H9 (cell line): ENCODE results near the gene ANK3. TPM values are rescaled to one million over a fixed set of nuclear protein-coding genes. Genes with fewer than 3 reads are reported as not detected.

ENCODE experiments used
- DNase-seq: peaks from one replicate; pipeline ENCODE4 v3.0.0-alpha.2; 2017
- H2AFZ ChIP-seq: one replicate; pipeline ENCODE4 v1.6.1; 2013; ENCODE audit warnings: mild to moderate bottlenecking, low read length, control low read depth, moderate library complexity
- H2AK5ac ChIP-seq: 2 replicates; pipeline ENCODE4 v1.6.1; 2013; ENCODE audit warnings: low read length, control low read depth, mixed read lengths; ENCODE audit not compliant: insufficient read length
- H2BK120ac ChIP-seq: one replicate; pipeline ENCODE4 v1.6.1; 2013; ENCODE audit warnings: low read depth, mild to moderate bottlenecking, low read length, control low read depth, inconsistent platforms; ENCODE audit not compliant: poor library complexity, severe bottlenecking
- H2BK12ac ChIP-seq: 2 replicates; pipeline ENCODE4 v1.6.1; 2013; ENCODE audit warnings: low read length, control low read depth, mixed read lengths, low read depth; ENCODE audit not compliant: insufficient read length
- H2BK15ac ChIP-seq: 2 replicates; pipeline ENCODE4 v1.6.1; 2013; ENCODE audit warnings: low read depth, low read length, control low read depth
- H2BK20ac ChIP-seq: one replicate; pipeline ENCODE4 v1.6.1; 2013; ENCODE audit warnings: low read depth, mild to moderate bottlenecking, low read length, control low read depth, inconsistent platforms; ENCODE audit not compliant: poor library complexity, severe bottlenecking
- H2BK5ac ChIP-seq: 2 replicates; pipeline ENCODE4 v1.6.1; 2013; ENCODE audit warnings: low read length, control low read depth, mixed read lengths; ENCODE audit not compliant: insufficient read length
- H3K14ac ChIP-seq: 2 replicates; pipeline ENCODE4 v1.6.1; 2013; ENCODE audit warnings: low read length, control low read depth; ENCODE audit not compliant: insufficient read depth
- H3K18ac ChIP-seq: 2 replicates; pipeline ENCODE4 v1.6.1; 2013; ENCODE audit warnings: low read depth, mild to moderate bottlenecking, mixed read lengths, low read length, control low read depth; ENCODE audit not compliant: insufficient read length
- H3K23ac ChIP-seq: 2 replicates; pipeline ENCODE4 v1.6.1; 2013; ENCODE audit warnings: low read length, control low read depth, mixed read lengths, low read depth; ENCODE audit not compliant: insufficient read length
- H3K23me2 ChIP-seq: 2 replicates; pipeline ENCODE4 v1.6.1; 2013; ENCODE audit warnings: low read depth, mild to moderate bottlenecking, mixed read lengths, low read length, control low read depth; ENCODE audit not compliant: insufficient read length, poor library complexity, severe bottlenecking
- H3K27ac ChIP-seq: 2 replicates; pipeline ENCODE4 v1.5.1; 2013; ENCODE audit warnings: low read length, control low read depth, mixed read lengths, low read depth; ENCODE audit not compliant: insufficient read length
- H3K27me3 ChIP-seq: 2 replicates; pipeline ENCODE4 v1.6.1; 2013; ENCODE audit warnings: low read length, control low read depth, inconsistent platforms; ENCODE audit not compliant: insufficient read depth
- H3K4ac ChIP-seq: 2 replicates; pipeline ENCODE4 v1.6.1; 2013; ENCODE audit warnings: low read depth, mild to moderate bottlenecking, control low read depth, inconsistent platforms, low read length, moderate library complexity
- H3K4me1 ChIP-seq: 2 replicates; pipeline ENCODE4 v1.6.1; 2013; ENCODE audit warnings: low read length, control low read depth, inconsistent platforms; ENCODE audit not compliant: insufficient read depth
- H3K4me2 ChIP-seq: 2 replicates; pipeline ENCODE4 v1.6.1; 2013; ENCODE audit warnings: low read length, control low read depth, mixed read lengths; ENCODE audit not compliant: insufficient read length, insufficient read depth
- H3K56ac ChIP-seq: 2 replicates; pipeline ENCODE4 v1.6.1; 2013; ENCODE audit warnings: low read depth, mild to moderate bottlenecking, mixed read lengths, low read length, control low read depth; ENCODE audit not compliant: insufficient read length
- H3K79me1 ChIP-seq: 2 replicates; pipeline ENCODE4 v1.6.1; 2013; ENCODE audit warnings: low read depth, mild to moderate bottlenecking, moderate library complexity, low read length, control low read depth, inconsistent platforms; ENCODE audit not compliant: insufficient read depth, poor library complexity, severe bottlenecking
- H3K79me2 ChIP-seq: 2 replicates; pipeline ENCODE4 v1.6.1; 2013; ENCODE audit warnings: low read length, control low read depth, inconsistent platforms; ENCODE audit not compliant: insufficient read depth
- H3K9ac ChIP-seq: 2 replicates; pipeline ENCODE4 v1.6.1; 2013; ENCODE audit warnings: low read length, control low read depth, mixed read lengths; ENCODE audit not compliant: insufficient read length; ENCODE audit errors: extremely low read depth
- H3K9me3 ChIP-seq: one replicate; pipeline ENCODE4 v1.6.1; 2013; ENCODE audit warnings: low read depth, low read length, inconsistent platforms; ENCODE audit not compliant: control insufficient read depth
- H3T11ph ChIP-seq: one replicate; pipeline ENCODE4 v1.6.1; 2013; ENCODE audit warnings: mild to moderate bottlenecking, low read length, control low read depth, inconsistent platforms
- H4K20me1 ChIP-seq: one replicate; pipeline ENCODE4 v1.6.1; 2013; ENCODE audit not compliant: control insufficient read depth, insufficient read length, insufficient read depth
- H4K5ac ChIP-seq: 2 replicates; pipeline ENCODE4 v1.6.1; 2013; ENCODE audit warnings: low read depth, mild to moderate bottlenecking, mixed read lengths, low read length, control low read depth; ENCODE audit not compliant: insufficient read length
- H4K8ac ChIP-seq: replicated peaks from 2 replicates; pipeline ENCODE4 v1.6.1; 2013; ENCODE audit warnings: low read length, control low read depth, mixed read lengths, low read depth; ENCODE audit not compliant: insufficient read length
- H4K91ac ChIP-seq: 2 replicates; pipeline ENCODE4 v1.6.1; 2013; ENCODE audit warnings: low read depth, mild to moderate bottlenecking, moderate library complexity, mixed read lengths, low read length, control low read depth; ENCODE audit not compliant: insufficient read length
- H3K27ac Mint-ChIP-seq, 3 experiments: 2 replicates in 2 of 3; 3 replicates in 1 of 3; pipeline ENCODE4 v1.8.0; 2020 to 2021; ENCODE audit warnings: mixed read lengths in 3 of 3, mild to moderate bottlenecking in 1 of 3, moderate library complexity in 1 of 3
- H3K27me3 Mint-ChIP-seq: 2 replicates; pipeline ENCODE4 v1.8.0; 2021; ENCODE audit warnings: low read depth, mild to moderate bottlenecking, moderate library complexity, mixed read lengths
- H3K36me3 Mint-ChIP-seq, 3 experiments: 2 replicates in 2 of 3; 3 replicates in 1 of 3; pipeline ENCODE4 v1.8.0; 2020 to 2021; ENCODE audit warnings: low read depth in 3 of 3, mixed read lengths in 3 of 3; ENCODE audit not compliant: insufficient read depth in 1 of 3
- H3K4me1 Mint-ChIP-seq, 2 experiments: 2 replicates each; pipeline ENCODE4 v1.8.0; 2020; ENCODE audit warnings: mixed read lengths in 2 of 2
- H3K4me3 Mint-ChIP-seq, 2 experiments: 2 replicates in 1 of 2; 3 replicates in 1 of 2; pipeline ENCODE4 v1.8.0; 2020 to 2021; ENCODE audit warnings: mild to moderate bottlenecking in 2 of 2, mixed read lengths in 2 of 2, moderate library complexity in 1 of 2
- H3K9me3 Mint-ChIP-seq, 2 experiments: 2 replicates in 1 of 2; 3 replicates in 1 of 2; pipeline ENCODE4 v1.8.0; 2020; ENCODE audit warnings: mild to moderate bottlenecking in 2 of 2, mixed read lengths in 2 of 2, moderate library complexity in 1 of 2
- CTCF ChIP-seq: fragments of 200-600 bp; sonication (generic); conservative IDR thresholded peaks from 3 replicates; pipeline ENCODE4 v1.8.0; 2021; ENCODE audit warnings: antibody characterized with exemption, mild to moderate bottlenecking
- WGBS: extraction: QIAGEN DNeasy Blood & Tissue Kit; methylation state at CpG from one replicate; pipeline ENCODE4 v1.1.7; 2013; ENCODE audit warnings: missing lambda C conversion rate, low lambda C conversion rate, mixed read lengths; ENCODE audit not compliant: insufficient read length; ENCODE audit errors: extremely low coverage; 5-methylcytosine and 5-hydroxymethylcytosine counted together
- total RNA-seq: library from RNA; stranded (reverse); gene quantifications from 2 replicates; pipeline ENCODE4 v1.2.1, GENCODE V29; 2021

ANK3 gene
- total RNA-seq, 1 experiment from 2014 or later = 59.6 TPM

- H3K4ac ChIP-seq = no peak overlapping the region
- H2BK20ac ChIP-seq = no peak overlapping the region
- H2BK5ac ChIP-seq = no peak overlapping the region
- H3K4me2 ChIP-seq = no peak overlapping the region
- Mint-ChIP-seq H3K27me3 (no peaks in the 10 kb centered on the region), H3K27ac (peak overlapping the region in 1 of 3 experiments; percentile 50; a peak in 1 of 7 replicates), H3K4me3 (no peak overlapping the region), H3K9me3 (no peaks in the 10 kb centered on the region), H3K4me1 (no peaks in the 10 kb centered on the region), H3K36me3 (no peaks in the 10 kb centered on the region)
- H3K56ac ChIP-seq = no peak overlapping the region
- no peak overlapping the region for H2BK120ac ChIP-seq
- no peak overlapping the region for H2BK12ac ChIP-seq
- no peak overlapping the region for H2AFZ ChIP-seq
- no peak overlapping the region for H4K91ac ChIP-seq
- no peak overlapping the region for H2BK15ac ChIP-seq
- no peak overlapping the region for H3K27ac ChIP-seq
- H4K20me1 ChIP-seq = no peaks in the 10 kb centered on the region
- H3K27me3 ChIP-seq = no peaks in the 10 kb centered on the region
- H3K14ac ChIP-seq = no peak overlapping the region
- no peak overlapping the region for H4K8ac ChIP-seq
- H3T11ph ChIP-seq = no peak overlapping the region
- H3K18ac ChIP-seq = no peak overlapping the region
- no peaks in the 10 kb centered on the region for H3K9me3 ChIP-seq
- H3K9ac ChIP-seq = no peak overlapping the region
- H3K79me1 ChIP-seq = no peaks in the 10 kb centered on the region
- no peaks in the 10 kb centered on the region for H3K79me2 ChIP-seq
- H2AK5ac ChIP-seq = no peak overlapping the region
- DNase-seq = no peak
- H3K23ac ChIP-seq = no peak overlapping the region
- TF ChIP-seq CTCF = no peak
- no peak overlapping the region for H4K5ac ChIP-seq
- no peaks in the 10 kb centered on the region for H3K4me1 ChIP-seq
- no CpG with 5 or more reads among the region's 1 CpG for WGBS
- H3K23me2 ChIP-seq = no peaks in the 10 kb centered on the region
Observed at GRCh38 chr10:60246382-60246781, 143.3 kb downstream of the ANK3 start.
